T-helper 22 cell (primary cell): ENCODE results near the gene BCAS1.

Source experiments
- DNase-seq: peaks from one replicate; pipeline ENCODE4 v3.0.0-alpha.2; 2020; ENCODE audit warnings: low read depth

Gene BCAS1

GRCh38 chr20:54103067-54103761 lies 32.8 kb upstream of the BCAS1 start:
- peak; percentile 16 for DNase-seq

GRCh38 chr20:54102543-54102942 lies 32.1 kb upstream of the BCAS1 start:
- no peak for DNase-seq

- no peak for DNase-seq
Observed at GRCh38 chr20:54100563-54100962, 30.2 kb upstream of the BCAS1 start.

GRCh38 chr20:54099894-54100293 lies 29.5 kb upstream of the BCAS1 start:
- DNase-seq: no peak

- no peak for DNase-seq
Observed at GRCh38 chr20:54098047-54098446, 27.7 kb upstream of the BCAS1 start.

- no peak for DNase-seq
Observed at GRCh38 chr20:54097236-54097529, 26.8 kb upstream of the BCAS1 start.

- DNase-seq: no peak
Observed at GRCh38 chr20:54095824-54096223, 25.4 kb upstream of the BCAS1 start.

- DNase-seq: no peak
Observed at GRCh38 chr20:54094268-54094580, 23.8 kb upstream of the BCAS1 start.

- no peak for DNase-seq
Observed at GRCh38 chr20:54093423-54094267, 23.3 kb upstream of the BCAS1 start.

GRCh38 chr20:54092021-54092420 lies 21.6 kb upstream of the BCAS1 start:
- DNase-seq: no peak

- no peak for DNase-seq
Observed at GRCh38 chr20:54091120-54091480, 20.7 kb upstream of the BCAS1 start.

- DNase-seq: no peak
Observed at GRCh38 chr20:54090230-54091119, 20.1 kb upstream of the BCAS1 start.

GRCh38 chr20:54088430-54088829 lies 18.0 kb upstream of the BCAS1 start:
- DNase-seq: no peak

GRCh38 chr20:54086507-54087039 lies 16.2 kb upstream of the BCAS1 start:
- no peak for DNase-seq

- DNase-seq: no peak
Observed at GRCh38 chr20:54085910-54086309, 15.5 kb upstream of the BCAS1 start.

- DNase-seq: no peak
Observed at GRCh38 chr20:54085425-54085824, 15.0 kb upstream of the BCAS1 start.

- no peak for DNase-seq
Observed at GRCh38 chr20:54084727-54085388, 14.5 kb upstream of the BCAS1 start.

- DNase-seq: no peak
Observed at GRCh38 chr20:54084193-54084592, 13.8 kb upstream of the BCAS1 start.

- no peak for DNase-seq
Observed at GRCh38 chr20:54083459-54083858, 13.1 kb upstream of the BCAS1 start.

GRCh38 chr20:54082100-54082499 lies 11.7 kb upstream of the BCAS1 start:
- DNase-seq: no peak

- no peak for DNase-seq
Observed at GRCh38 chr20:54079652-54080051, 9.3 kb upstream of the BCAS1 start.

GRCh38 chr20:54078296-54078984 lies 8.0 kb upstream of the BCAS1 start:
- DNase-seq: no peak
